Subcutaneous adipose tissue (tissue), 4 donors: ENCODE measurements around the gene AP5Z1. TPM values are rescaled to one million over a fixed set of nuclear protein-coding genes. Genes with fewer than 3 reads are reported as not detected.

Experiments used
- CTCF ChIP-seq: fragments of 450-650 bp; IDR thresholded peaks from one replicate; pipeline ENCODE4 v1.5.1; 2016; ENCODE audit warnings: low read depth, mild to moderate bottlenecking, control low read depth, antibody characterized with exemption, moderate library complexity
- total RNA-seq, 4 donors: library from RNA; depleted of rRNA; stranded (reverse); fragments of >200 nt; gene quantifications; one replicate each; pipeline ENCODE4 v1.1.0, GENCODE V29; 2016

AP5Z1 gene, protein sequence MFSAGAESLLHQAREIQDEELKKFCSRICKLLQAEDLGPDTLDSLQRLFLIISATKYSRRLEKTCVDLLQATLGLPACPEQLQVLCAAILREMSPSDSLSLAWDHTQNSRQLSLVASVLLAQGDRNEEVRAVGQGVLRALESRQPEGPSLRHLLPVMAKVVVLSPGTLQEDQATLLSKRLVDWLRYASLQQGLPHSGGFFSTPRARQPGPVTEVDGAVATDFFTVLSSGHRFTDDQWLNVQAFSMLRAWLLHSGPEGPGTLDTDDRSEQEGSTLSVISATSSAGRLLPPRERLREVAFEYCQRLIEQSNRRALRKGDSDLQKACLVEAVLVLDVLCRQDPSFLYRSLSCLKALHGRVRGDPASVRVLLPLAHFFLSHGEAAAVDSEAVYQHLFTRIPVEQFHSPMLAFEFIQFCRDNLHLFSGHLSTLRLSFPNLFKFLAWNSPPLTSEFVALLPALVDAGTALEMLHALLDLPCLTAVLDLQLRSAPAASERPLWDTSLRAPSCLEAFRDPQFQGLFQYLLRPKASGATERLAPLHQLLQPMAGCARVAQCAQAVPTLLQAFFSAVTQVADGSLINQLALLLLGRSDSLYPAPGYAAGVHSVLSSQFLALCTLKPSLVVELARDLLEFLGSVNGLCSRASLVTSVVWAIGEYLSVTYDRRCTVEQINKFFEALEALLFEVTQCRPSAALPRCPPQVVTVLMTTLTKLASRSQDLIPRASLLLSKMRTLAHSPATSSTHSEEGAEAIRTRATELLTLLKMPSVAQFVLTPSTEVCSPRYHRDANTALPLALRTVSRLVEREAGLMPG
- total RNA-seq = 10 to 100 TPM in 3 of 4 donors, 1 to 10 TPM in 1; 9.6 to 39.4 (median 21.1) TPM

DNA sequence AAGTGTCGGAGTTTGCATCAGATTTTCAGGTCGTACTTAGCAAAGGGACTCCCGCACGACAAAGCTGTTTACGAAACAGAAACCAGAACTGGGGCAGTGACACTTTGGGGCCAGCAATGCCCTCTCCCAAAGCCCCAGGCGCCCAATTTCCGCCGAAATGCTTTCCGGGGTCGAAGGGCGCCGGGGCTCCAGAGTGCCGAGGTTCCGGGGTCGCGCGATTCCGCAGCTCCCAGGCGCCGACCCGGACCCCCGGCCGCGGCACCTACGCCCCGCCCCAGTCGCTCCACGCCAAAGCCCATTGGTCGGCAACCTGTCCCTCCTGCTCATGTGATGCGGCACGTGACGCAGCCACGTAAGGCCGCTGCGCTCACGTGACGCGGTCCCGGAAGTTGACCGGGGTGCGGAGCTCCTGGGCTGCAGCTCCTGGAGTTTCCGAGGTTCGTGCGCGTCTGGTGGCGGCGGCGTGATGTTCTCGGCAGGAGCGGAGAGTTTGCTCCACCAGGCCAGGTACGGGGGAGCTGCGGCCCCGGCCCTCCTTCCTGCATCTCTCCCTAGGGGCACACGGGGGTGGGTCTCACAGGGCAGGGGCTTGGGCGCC, at the start of gene AP5Z1:
Gene AP5Z1, plus strand, starts transcription at position 374 of the 598 bp plus-strand sequence. Its CDS starts 93 bp downstream, at position 467.
- no peak for TF ChIP-seq CTCF

- no peak for TF ChIP-seq CTCF
These were observed 49.5 kb upstream of the AP5Z1 start for GRCh38 chr7:4725850-4726450.

DNA sequence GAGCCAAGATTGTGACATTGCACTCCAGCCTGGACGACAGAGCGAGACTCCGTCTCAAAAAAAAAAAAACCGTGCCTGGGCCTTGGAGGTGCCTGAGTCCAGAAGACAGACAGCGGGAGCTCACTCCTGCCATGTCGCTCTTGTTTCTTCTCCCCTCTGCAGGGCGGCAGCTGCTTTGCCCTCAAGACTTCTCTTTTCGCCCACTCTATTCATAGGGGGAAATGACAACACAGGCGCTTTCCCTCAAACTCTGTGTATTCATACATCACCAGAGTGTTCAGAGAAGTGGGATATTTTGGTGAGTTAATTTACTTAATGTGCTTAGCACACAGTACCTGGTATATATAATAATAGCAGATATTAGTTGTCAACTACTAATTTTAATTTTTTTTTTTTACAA, 48.9 kb upstream of the AP5Z1 start:
- TF ChIP-seq CTCF = no peak

DNA sequence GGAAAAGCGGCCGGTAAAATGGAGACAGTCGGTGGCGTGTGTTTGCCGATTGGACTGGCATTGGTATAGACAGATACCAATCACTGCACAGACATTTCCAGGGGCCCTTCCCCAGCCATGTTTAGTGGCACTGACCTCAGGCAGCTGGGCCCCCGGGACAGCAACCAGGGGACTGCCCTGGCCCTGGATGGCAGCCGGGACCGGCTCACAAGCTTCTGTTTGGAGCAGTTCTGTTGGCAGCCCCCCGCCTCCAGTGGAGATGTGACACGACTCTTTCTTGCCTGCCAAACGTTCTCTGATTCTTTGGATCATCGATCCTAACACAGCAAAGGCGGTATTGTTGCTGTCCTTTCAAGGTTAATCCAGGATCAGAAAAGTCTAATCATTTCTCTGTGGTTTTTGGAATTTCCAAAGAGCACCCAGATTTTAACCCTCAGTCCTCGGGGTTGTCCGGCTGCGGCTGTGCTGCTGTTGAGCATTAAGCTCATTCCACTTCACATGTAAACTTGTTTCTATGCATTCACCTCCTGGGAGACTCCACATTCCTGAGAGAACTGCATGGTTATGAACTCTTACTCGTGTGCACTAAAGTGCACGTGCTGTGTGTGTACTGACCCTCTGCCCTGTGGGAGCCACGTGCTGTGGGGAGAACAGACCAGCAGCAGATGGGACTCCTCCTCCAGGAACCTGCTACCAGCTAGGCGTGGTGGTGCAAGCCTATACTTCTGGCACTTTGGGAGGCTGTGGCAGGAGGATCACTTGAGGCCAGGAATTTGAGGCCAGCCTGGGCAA, 47.3 kb upstream of the AP5Z1 start:
- no peak for TF ChIP-seq CTCF

- TF ChIP-seq CTCF = no peak
These were observed 46.2 kb upstream of the AP5Z1 start for GRCh38 chr7:4729266-4729665.

- TF ChIP-seq CTCF = no peak
These were observed 45.1 kb upstream of the AP5Z1 start for GRCh38 chr7:4730276-4730675.
